Measurements from ENCODE around the gene ATXN7L3. TPM values are rescaled to one million over a fixed set of nuclear protein-coding genes. Genes with fewer than 3 reads are reported as not detected.
A peak's percentile ranks its signal among the peaks of the same experiment; 100 is the strongest.

ATXN7L3 gene
- total RNA-seq, 1 donor from 2014 or later, result 126 TPM

DNA sequence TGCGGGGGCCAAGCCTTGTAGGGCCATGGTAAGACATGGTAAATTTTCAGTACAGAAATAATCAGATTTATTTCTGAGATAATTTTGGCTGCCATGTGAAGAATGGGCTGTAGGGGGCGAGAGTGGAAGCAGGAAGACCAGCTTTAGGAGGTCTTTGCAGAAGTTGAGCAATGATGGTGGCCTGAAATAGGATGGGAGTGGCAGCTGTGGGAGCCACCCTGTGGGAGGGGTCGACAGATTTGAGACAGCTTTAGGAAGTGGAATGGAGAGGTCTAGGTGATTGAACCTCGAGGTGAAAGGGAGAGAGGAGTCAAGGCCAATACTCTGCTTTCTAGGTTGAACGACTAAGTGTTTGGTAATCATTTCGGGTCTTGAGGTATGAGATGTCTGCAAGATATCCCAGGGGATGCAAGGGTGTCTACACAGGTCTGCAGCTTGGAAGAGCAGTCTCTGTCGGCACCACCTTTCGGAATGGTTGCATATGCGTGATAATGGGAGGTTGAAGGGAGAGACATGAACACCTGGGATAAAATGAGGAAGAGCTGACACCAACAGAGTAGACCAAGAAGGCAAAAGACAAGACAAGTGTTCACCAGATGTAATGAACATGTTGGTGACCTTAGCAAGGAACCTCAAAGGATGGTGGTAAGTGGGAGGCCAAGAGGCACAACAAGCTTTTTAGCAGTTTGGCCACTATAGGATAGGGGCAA lies 4.2 kb upstream of the ATXN7L3 start:
- intact Hi-C loops (cut with micrococcal nuclease), result no loop called here
- DNase-seq (ENCODE audit: low spot score), result peak; percentile 44
- peaks cover 45% of the 10 kb centered on the region for H3K4me1 Mint-ChIP-seq (ENCODE audit: low read depth)
- peaks cover 24% of the 10 kb centered on the region for H3K36me3 Mint-ChIP-seq (ENCODE audit: low read depth)
- H3K27me3 Mint-ChIP-seq (ENCODE audit: insufficient read depth), result no peaks in the 10 kb centered on the region
- no peak overlapping the region for H3K4me3 Mint-ChIP-seq
- no peaks in the 10 kb centered on the region for H3K9me3 Mint-ChIP-seq
- H3K27ac Mint-ChIP-seq, result peak overlapping the region; percentile 33

DNA sequence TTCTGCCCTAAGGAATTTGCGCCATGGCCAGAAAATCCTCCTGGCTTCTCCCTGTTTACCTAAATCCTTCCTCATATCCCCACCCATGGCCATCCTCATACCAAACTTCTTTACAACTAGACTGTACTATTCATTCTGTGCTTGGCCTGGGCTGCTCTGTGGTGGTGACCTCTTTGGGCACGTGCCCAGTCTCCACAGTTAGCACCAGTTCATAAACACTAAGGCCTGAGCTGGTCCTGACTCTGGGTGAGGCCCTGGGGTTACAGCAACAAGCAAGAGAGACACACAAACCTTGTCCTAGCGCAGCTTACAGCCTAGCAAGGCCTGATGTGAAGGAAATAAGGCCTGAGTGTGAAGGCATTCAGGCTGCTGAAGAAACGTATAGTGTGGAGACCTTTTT lies 3.1 kb upstream of the ATXN7L3 start:
- peaks cover 20% of the 10 kb centered on the region for H3K36me3 Mint-ChIP-seq (ENCODE audit: low read depth)
- peak overlapping the region; percentile 32 for H3K4me3 Mint-ChIP-seq

DNA sequence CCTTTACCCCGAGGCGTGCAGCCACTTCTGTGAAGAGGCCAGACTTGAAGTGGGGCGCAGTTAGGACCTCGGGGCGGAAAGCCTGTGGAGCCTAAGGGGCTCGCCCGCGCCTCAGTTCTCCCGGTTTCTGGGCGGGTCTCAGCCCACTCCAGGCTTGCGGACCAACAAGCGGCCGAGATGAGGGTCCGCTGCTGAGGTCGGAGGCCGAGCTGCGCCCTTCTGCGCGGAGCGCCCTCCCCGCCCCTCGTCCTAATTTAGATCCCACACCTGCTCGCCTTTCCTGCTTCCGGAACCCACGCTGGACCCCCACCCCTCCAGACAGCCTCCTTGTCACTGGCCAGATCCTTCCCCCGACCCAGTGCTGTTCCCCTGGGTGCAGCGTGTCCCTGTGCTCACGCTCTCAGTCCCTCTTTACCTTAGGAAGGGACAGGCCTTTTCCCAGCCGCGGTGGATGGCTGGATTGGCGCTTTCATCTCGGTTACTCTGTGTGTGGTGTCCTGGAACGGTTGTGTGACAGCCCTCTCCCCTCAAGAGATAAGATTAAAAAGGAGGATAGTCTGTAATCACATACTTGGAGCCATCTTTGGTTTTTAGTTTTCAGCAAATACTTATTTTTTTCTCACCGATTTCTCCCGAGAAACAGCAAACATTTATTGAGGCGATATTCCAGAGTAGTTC lies 933 bp upstream of the ATXN7L3 start:
- Mint-ChIP-seq H3K4me1 (ENCODE audit: low read depth) (peaks cover 48% of the 10 kb centered on the region), H3K27me3 (ENCODE audit: insufficient read depth) (no peaks in the 10 kb centered on the region), H3K36me3 (ENCODE audit: low read depth) (peaks cover 24% of the 10 kb centered on the region), H3K27ac (peak overlapping the region; percentile 90), H3K4me3 (peak overlapping the region; percentile 94), H3K9me3 (no peaks in the 10 kb centered on the region)
- intact Hi-C loops (cut with micrococcal nuclease), result loop anchor here (1.0 kb wide), 5 partner anchors 10 to 194 kb away; partner anchors contain the start of genes SLC25A39 and TMUB2
- no peak for DNase-seq (ENCODE audit: low spot score)

More for the DNA sequence above, 3.1 kb upstream of the ATXN7L3 start:
- Mint-ChIP-seq H3K4me1 (ENCODE audit: low read depth) (peaks cover 44% of the 10 kb centered on the region), H3K27me3 (ENCODE audit: insufficient read depth) (no peaks in the 10 kb centered on the region), H3K9me3 (no peaks in the 10 kb centered on the region), H3K27ac (peak overlapping the region; percentile 59)
- DNase-seq (ENCODE audit: low spot score), result no peak
- intact Hi-C loops (cut with micrococcal nuclease), result no loop called here

DNA sequence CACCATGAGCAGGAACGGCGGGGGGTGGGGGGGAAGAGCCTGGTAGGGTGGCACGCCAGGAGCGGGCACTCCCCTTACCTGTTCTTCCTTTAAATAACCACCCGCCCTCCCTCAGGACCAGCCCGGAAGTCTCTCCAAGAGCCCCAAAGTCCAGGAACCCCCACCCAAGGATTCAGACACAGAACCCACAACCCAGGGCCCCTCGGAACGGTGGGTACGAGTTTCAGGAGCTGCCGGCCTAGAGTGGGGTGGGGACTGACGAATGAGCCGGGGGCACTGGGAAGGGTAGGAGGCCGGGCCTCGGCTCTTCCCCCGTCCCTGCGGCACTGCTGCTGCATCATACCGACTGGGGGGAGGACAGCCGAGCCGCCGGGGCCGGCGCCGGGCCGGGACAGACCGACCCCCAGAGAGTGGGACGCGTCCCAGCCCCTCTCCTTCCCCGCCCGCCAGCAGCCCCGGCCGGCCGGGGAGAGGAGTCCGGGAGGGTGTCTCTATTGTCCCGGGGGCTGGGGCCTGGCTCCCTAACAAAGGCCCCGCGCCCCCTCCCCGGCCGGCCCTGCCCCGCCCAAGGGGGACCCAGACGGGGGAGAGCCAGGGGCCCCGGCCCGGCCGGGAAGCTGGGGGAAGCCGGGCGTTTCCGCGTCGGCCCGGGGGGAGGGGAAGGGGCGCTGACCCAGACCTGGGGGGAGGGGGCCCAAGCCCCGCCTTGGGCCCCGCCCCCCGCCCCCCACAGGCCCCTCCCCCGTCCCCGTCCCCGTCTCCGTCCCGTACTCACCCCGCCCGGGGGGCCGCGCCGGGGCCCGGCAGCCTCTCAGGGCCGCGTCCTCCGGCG lies 747 bp downstream of the ATXN7L3 start:
- H3K9me3 Mint-ChIP-seq, result no peaks in the 10 kb centered on the region
- peak; percentile 63 for DNase-seq (ENCODE audit: low spot score)
- H3K4me1 Mint-ChIP-seq (ENCODE audit: low read depth), result peaks cover 39% of the 10 kb centered on the region
- peak overlapping the region; percentile 84 for H3K27ac Mint-ChIP-seq
- intact Hi-C loops (cut with micrococcal nuclease), result no loop called here
- no peaks in the 10 kb centered on the region for H3K27me3 Mint-ChIP-seq (ENCODE audit: insufficient read depth)
- peak overlapping the region; percentile 88 for H3K4me3 Mint-ChIP-seq
- peaks cover 26% of the 10 kb centered on the region for H3K36me3 Mint-ChIP-seq (ENCODE audit: low read depth)

DNA sequence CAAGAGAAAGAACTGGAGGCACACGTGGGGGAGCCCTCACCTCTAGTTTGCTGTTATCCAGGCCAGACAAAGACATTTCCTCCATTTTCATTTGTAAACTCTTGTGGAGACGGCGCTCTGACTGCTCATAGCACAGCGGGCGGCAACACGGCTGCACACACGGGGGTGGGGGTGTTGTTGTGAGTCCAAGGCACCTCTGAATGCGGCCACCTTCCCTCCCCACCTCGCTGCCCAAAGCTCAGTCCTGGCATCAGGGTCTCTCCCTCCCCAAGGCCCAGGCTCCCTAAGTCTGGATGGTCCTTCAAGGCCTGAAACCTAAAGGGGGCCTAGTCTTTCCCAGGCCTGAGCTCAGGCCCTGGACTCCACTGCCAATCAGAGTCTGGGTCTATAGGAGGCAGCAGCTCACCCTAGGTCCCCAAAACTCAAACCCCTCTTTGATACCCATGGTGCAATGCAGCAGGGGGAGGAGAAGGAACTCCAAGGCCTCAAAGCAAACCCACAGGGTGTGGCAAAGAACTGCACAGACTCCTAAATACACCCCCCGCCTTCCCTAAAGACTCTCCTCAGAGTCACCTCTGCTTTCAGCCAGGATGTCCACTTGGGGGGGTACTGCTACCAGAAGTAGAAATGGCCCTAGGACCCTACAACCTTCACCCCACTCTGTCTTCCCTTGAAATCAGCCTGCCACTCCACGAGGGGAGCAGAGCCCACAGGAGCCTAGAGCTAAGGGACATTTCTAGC lies 1.5 kb downstream of the ATXN7L3 start:
- Mint-ChIP-seq H3K4me1 (ENCODE audit: low read depth) (peaks cover 31% of the 10 kb centered on the region), H3K27ac (peak overlapping the region; percentile 84), H3K27me3 (ENCODE audit: insufficient read depth) (no peaks in the 10 kb centered on the region), H3K9me3 (no peaks in the 10 kb centered on the region), H3K36me3 (ENCODE audit: low read depth) (peaks cover 29% of the 10 kb centered on the region), H3K4me3 (peak overlapping the region; percentile 88)
- DNase-seq (ENCODE audit: low spot score), result peak; percentile 55
- intact Hi-C loops (cut with micrococcal nuclease), result no loop called here

DNA sequence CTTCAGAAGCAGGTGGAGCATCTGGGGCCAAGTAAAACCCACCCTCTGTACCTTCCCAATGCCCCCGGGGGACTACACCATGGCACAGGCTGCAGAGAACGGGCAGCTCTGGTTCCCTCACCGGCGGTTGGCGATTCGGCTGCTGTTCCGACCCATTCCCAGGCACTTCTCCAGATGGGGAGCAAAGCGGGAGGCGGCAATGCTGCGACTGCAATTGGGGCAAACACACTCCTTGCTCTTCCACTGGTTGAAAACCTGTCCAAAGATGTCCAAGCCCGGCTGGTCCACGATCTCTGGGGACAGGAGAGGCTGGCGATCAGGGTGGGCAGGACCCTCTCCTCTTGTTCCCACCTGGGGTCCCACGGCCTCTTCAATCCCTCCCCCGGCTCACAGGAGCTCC lies 2.6 kb downstream of the ATXN7L3 start:
- H3K4me3 Mint-ChIP-seq, result no peak overlapping the region
- peak overlapping the region; percentile 84 for H3K27ac Mint-ChIP-seq
- DNase-seq (ENCODE audit: low spot score), result no peak
- H3K36me3 Mint-ChIP-seq (ENCODE audit: low read depth), result peaks cover 34% of the 10 kb centered on the region
- peaks cover 23% of the 10 kb centered on the region for H3K4me1 Mint-ChIP-seq (ENCODE audit: low read depth)
- no peaks in the 10 kb centered on the region for H3K27me3 Mint-ChIP-seq (ENCODE audit: insufficient read depth)
- no peaks in the 10 kb centered on the region for H3K9me3 Mint-ChIP-seq
- intact Hi-C loops (cut with micrococcal nuclease), result no loop called here

DNA sequence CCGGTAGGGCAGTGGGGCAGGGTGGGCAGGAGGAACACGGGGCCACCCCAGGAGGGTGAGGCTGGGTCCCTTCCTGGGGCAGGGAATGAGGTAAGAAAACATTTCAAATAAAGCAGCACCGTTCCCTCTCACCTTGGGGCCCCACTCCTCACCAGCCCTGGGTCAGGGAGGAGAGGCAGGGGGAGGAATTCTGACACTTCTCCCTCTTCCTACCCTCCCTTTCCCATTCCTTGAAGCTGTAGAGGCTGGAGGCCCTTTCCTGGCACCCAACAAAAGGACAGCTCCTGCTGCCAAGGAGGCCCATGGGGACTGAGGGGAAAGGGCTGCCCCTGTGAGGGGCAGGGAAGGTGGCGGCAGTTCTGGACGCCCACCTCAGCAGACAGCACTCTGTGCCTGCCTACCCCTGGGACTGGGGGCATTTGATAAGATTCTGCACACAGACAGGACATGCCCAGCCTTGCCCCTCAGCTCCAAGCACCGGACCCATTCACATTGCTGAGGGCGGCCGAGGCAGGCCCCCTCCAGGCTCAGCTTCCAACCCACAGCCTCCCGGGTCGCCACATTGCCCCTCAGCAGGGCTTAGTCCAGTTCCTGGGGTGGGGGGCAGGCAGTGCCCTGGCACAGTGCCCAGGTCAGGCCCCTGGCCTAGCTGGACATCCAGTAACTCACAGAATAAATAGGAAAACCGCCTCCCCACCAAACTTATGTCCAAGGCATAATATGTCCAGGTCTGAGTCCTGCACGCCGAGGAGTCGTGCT lies 6.2 kb downstream of the ATXN7L3 start:
- Mint-ChIP-seq H3K4me3 (no peak overlapping the region), H3K27ac (no peak overlapping the region), H3K9me3 (no peaks in the 10 kb centered on the region), H3K36me3 (ENCODE audit: low read depth) (peaks cover 48% of the 10 kb centered on the region), H3K4me1 (ENCODE audit: low read depth) (peaks cover 12% of the 10 kb centered on the region), H3K27me3 (ENCODE audit: insufficient read depth) (no peaks in the 10 kb centered on the region)
- no peak for DNase-seq (ENCODE audit: low spot score)
- intact Hi-C loops (cut with micrococcal nuclease), result no loop called here

DNA sequence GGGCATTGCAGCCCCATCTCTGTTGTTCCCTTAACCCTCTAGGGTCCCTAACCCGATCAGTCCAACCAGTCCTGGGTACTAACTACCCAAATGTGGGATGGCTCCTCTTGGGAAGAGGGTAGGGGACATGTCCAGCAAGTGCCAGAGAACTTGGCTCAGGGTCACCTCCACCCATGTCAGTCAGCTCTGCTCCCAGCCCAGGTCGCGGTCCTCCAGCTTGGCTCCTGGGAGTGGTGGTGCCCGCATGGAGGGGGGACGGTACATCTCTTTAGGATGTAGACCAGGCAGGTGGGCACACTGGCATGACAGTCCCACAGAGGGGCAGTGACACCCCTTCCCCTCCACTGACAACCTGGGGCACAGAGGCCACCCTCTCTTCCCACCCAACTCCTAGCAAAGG lies 6.9 kb downstream of the ATXN7L3 start:
- no peak overlapping the region for H3K4me3 Mint-ChIP-seq
- DNase-seq (ENCODE audit: low spot score), result no peak
- peaks cover 13% of the 10 kb centered on the region for H3K4me1 Mint-ChIP-seq (ENCODE audit: low read depth)
- no peak overlapping the region for H3K27ac Mint-ChIP-seq
- peaks cover 47% of the 10 kb centered on the region for H3K36me3 Mint-ChIP-seq (ENCODE audit: low read depth)
- intact Hi-C loops (cut with micrococcal nuclease), result no loop called here
- H3K9me3 Mint-ChIP-seq, result no peaks in the 10 kb centered on the region
- no peaks in the 10 kb centered on the region for H3K27me3 Mint-ChIP-seq (ENCODE audit: insufficient read depth)

DNA sequence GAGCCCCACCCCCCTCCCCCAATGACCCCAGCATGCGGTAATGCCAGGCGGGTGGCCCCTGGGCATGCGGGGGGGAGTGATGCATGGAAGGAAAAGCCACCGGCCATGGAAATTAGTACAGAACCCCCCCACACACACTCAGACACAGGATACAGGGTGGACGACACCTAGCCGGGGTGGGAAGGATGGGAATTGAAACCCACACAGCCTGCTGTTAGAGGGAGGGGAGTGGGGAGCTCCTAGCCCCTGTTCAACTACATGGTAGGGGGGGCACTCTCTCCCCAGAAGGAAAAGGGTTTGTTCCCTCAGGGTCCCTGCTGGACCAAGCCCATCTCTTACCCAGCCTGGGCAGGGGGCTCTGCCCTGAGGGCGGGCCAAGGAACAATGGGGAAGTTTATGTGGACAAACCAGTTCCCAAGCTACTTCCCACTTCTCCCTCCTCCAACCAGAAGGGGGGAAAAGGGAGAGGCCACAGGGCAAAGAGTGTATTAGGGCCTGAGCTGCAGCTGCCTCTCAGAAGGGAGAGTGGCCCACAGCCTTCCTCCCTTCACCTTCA lies 7.7 kb downstream of the ATXN7L3 start:
- intact Hi-C loops (cut with micrococcal nuclease), result no loop called here
- Mint-ChIP-seq H3K27me3 (ENCODE audit: insufficient read depth) (no peaks in the 10 kb centered on the region), H3K27ac (no peak overlapping the region), H3K9me3 (no peaks in the 10 kb centered on the region), H3K4me1 (ENCODE audit: low read depth) (peaks cover 12% of the 10 kb centered on the region), H3K4me3 (no peak overlapping the region), H3K36me3 (ENCODE audit: low read depth) (peaks cover 42% of the 10 kb centered on the region)
- DNase-seq (ENCODE audit: low spot score), result no peak

DNA sequence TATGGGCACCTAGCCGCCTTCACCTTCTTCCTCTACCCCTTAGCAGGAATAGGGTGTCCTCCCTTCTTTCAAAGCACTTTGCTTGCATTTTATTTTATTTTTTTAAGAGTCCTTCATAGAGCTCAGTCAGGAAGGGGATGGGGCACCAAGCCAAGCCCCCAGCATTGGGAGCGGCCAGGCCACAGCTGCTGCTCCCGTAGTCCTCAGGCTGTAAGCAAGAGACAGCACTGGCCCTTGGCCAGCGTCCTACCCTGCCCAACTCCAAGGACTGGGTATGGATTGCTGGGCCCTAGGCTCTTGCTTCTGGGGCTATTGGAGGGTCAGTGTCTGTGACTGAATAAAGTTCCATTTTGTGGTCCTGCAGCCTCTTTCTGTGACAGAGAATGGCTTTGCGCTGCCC lies 8.3 kb downstream of the ATXN7L3 start:
- peaks cover 39% of the 10 kb centered on the region for H3K36me3 Mint-ChIP-seq (ENCODE audit: low read depth)
- intact Hi-C loops (cut with micrococcal nuclease), result no loop called here

DNA sequence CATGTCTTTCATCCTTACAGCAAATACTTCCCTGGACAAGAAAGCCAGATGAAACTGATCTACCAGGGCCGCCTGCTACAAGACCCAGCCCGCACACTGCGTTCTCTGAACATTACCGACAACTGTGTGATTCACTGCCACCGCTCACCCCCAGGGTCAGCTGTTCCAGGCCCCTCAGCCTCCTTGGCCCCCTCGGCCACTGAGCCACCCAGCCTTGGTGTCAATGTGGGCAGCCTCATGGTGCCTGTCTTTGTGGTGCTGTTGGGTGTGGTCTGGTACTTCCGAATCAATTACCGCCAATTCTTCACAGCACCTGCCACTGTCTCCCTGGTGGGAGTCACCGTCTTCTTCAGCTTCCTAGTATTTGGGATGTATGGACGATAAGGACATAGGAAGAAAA lies 9.2 kb downstream of the ATXN7L3 start:
- Mint-ChIP-seq H3K27me3 (ENCODE audit: insufficient read depth) (no peaks in the 10 kb centered on the region), H3K9me3 (no peaks in the 10 kb centered on the region), H3K4me1 (ENCODE audit: low read depth) (peaks cover 17% of the 10 kb centered on the region), H3K36me3 (ENCODE audit: low read depth) (peaks cover 37% of the 10 kb centered on the region), H3K4me3 (peak overlapping the region; percentile 39), H3K27ac (no peak overlapping the region)
- no peak for DNase-seq (ENCODE audit: low spot score)
- intact Hi-C loops (cut with micrococcal nuclease), result no loop called here

More for the DNA sequence above, 8.3 kb downstream of the ATXN7L3 start:
- Mint-ChIP-seq H3K27ac (no peak overlapping the region), H3K4me3 (no peak overlapping the region), H3K4me1 (ENCODE audit: low read depth) (peaks cover 14% of the 10 kb centered on the region), H3K9me3 (no peaks in the 10 kb centered on the region), H3K27me3 (ENCODE audit: insufficient read depth) (no peaks in the 10 kb centered on the region)
- DNase-seq (ENCODE audit: low spot score), result no peak

Measured in activated T-helper 1 cell treated with anti-CD3 and anti-CD28 coated beads, Interleukin-12 subunit alpha, Interleukin-12 subunit beta, Interleukin-2, Interleukin-4 antibody, amounts not matched to agents 30 ng/mL and 10 ng/mL and 1 ng/mL, durations not matched to agents 14 hours and 24 hours and 36 hours (primary cell).